Measurements from ENCODE around the gene CTNNA2.

GRCh38 chr2:80302314-80303005, 789.6 kb downstream of the CTNNA2 start:
- TF ChIP-seq POLR2A (IDR thresholded peaks at IDR 0.05; ENCODE audit: low read depth, low read length) (no peak), POLR2AphosphoS5 (IDR thresholded peaks at IDR 0.05; ENCODE audit: low read depth, low read length) (no peak)
